Measurements from ENCODE around the gene CD6. TPM values are rescaled to one million over a fixed set of nuclear protein-coding genes. Genes with fewer than 3 reads are reported as not detected.

Gene CD6
- total RNA-seq, 1 donor from 2014 or later = not detected

DNA sequence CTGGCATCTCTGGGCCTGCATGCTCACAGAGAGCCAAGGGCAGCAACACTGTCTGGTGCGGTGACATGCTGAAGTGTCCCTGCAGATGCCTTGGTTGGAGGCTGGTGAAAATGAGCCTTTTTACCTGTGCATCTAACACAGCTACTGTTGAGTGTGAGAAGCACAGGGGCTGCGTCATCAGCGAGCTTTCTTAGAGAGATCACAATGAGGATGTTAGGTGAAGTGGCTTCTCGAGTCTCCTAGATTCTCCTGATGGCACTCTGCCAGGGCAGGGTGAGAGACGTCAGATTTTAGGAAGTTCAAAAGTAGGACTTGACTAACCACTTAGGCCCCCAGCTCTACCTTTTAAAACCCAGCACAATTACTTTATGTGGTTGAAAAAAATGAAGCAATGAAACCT lies 15.9 kb upstream of the CD6 start:
- no peak for TF ChIP-seq EZH2 (IDR thresholded peaks at IDR 0.05)
- TF ChIP-seq, protein P1, sequence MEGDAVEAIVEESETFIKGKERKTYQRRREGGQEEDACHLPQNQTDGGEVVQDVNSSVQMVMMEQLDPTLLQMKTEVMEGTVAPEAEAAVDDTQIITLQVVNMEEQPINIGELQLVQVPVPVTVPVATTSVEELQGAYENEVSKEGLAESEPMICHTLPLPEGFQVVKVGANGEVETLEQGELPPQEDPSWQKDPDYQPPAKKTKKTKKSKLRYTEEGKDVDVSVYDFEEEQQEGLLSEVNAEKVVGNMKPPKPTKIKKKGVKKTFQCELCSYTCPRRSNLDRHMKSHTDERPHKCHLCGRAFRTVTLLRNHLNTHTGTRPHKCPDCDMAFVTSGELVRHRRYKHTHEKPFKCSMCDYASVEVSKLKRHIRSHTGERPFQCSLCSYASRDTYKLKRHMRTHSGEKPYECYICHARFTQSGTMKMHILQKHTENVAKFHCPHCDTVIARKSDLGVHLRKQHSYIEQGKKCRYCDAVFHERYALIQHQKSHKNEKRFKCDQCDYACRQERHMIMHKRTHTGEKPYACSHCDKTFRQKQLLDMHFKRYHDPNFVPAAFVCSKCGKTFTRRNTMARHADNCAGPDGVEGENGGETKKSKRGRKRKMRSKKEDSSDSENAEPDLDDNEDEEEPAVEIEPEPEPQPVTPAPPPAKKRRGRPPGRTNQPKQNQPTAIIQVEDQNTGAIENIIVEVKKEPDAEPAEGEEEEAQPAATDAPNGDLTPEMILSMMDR (IDR thresholded peaks at IDR 0.05) = no peak
- no peak for TF ChIP-seq EZH2phosphoT487 (IDR thresholded peaks at IDR 0.05)
- peaks cover 27% of the 10 kb centered on the region for H3K27me3 Mint-ChIP-seq (ENCODE audit: insufficient read depth, low read depth)
- H3K4me1 ChIP-seq = peaks cover 9% of the 10 kb centered on the region
- no peaks in the 10 kb centered on the region for H4K20me1 ChIP-seq (ENCODE audit: low read depth)
- peaks cover 19% of the 10 kb centered on the region for H3K4me1 Mint-ChIP-seq
- no peaks in the 10 kb centered on the region for H3K36me3 ChIP-seq
- H3K9me3 Mint-ChIP-seq = no peaks in the 10 kb centered on the region
- no peaks in the 10 kb centered on the region for H3K9me3 ChIP-seq (ENCODE audit: low read depth)
- peaks cover 29% of the 10 kb centered on the region for H3K27me3 ChIP-seq
- DNase-seq (ENCODE audit: low spot score) = no peak
- no peak overlapping the region for H3K4me3 Mint-ChIP-seq
- no peak overlapping the region for H3K27ac ChIP-seq
- peaks cover 9% of the 10 kb centered on the region for H3F3A ChIP-seq (ENCODE audit: low read depth)
- H3K4me2 ChIP-seq = no peak overlapping the region
- no peak overlapping the region for H3K27ac Mint-ChIP-seq
- H3K9ac ChIP-seq = no peak overlapping the region
- no peak overlapping the region for H3K4me3 ChIP-seq
- no peak overlapping the region for H2AFZ ChIP-seq (replicated peaks)
- no peaks in the 10 kb centered on the region for H3K79me2 ChIP-seq (ENCODE audit: low read depth)
- H3K36me3 Mint-ChIP-seq = no peaks in the 10 kb centered on the region

DNA sequence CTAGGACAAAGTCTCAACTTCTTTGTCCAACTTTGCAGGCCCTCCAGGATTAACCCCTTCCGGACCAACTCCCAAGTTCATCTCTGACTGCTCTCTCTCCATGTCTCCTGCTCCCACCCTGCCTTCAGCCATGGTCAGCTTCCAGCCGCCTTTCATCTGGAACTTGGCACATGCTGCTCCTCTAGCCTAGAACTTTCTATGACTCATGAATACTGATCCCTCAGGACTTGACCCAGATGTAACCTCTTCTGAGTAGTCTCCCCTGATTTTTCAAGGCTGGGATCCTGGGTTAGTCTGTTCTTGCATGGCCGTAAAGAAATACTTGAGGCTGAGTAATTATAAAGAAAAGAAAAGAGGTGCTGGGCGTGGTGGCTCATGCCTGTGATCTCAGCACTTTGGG lies 14.3 kb upstream of the CD6 start:
- Histone ChIP-seq H3K9ac (no peak overlapping the region), H3K9me3 (ENCODE audit: low read depth) (no peaks in the 10 kb centered on the region), H3K36me3 (no peaks in the 10 kb centered on the region), H2AFZ (replicated peaks) (no peak overlapping the region), H3K4me3 (no peak overlapping the region), H3K4me2 (no peak overlapping the region), H3K27me3 (peaks cover 17% of the 10 kb centered on the region), H3K4me1 (peaks cover 3% of the 10 kb centered on the region), H4K20me1 (ENCODE audit: low read depth) (no peaks in the 10 kb centered on the region), H3K27ac (no peak overlapping the region), H3K79me2 (ENCODE audit: low read depth) (no peaks in the 10 kb centered on the region), H3F3A (ENCODE audit: low read depth) (peaks cover 2% of the 10 kb centered on the region)
- Mint-ChIP-seq H3K4me1 (peaks cover 12% of the 10 kb centered on the region), H3K4me3 (no peak overlapping the region), H3K9me3 (no peaks in the 10 kb centered on the region), H3K36me3 (no peaks in the 10 kb centered on the region), H3K27ac (no peak overlapping the region), H3K27me3 (ENCODE audit: insufficient read depth, low read depth) (peaks cover 17% of the 10 kb centered on the region)
- DNase-seq (ENCODE audit: low spot score) = no peak
- TF ChIP-seq EZH2 (IDR thresholded peaks at IDR 0.05) (no peak), EZH2phosphoT487 (IDR thresholded peaks at IDR 0.05) (no peak)
- TF ChIP-seq, protein P1 (IDR thresholded peaks at IDR 0.05) = no peak

DNA sequence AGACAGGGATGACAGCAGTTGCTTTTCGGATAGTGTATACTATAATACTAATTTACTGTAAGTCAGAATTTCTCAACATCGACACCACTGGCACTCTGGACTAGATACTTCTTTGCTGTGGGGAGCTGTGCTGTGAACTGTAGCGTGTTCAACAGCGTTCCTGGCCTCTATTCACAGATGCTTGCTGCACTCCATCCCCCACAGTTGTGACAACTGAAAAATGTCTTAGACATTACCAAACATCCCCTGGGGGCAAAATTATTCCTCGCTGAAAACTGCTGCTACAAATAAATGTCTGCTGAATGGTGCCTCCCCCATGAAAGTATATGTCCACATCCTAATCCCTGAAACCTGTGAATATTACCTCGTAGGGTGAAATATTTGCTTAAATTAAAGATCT lies 12.0 kb upstream of the CD6 start:
- no peaks in the 10 kb centered on the region for H3K9me3 ChIP-seq (ENCODE audit: low read depth)
- H3K27ac Mint-ChIP-seq = no peak overlapping the region
- H4K20me1 ChIP-seq (ENCODE audit: low read depth) = no peaks in the 10 kb centered on the region
- H3K36me3 Mint-ChIP-seq = no peaks in the 10 kb centered on the region
- H3K79me2 ChIP-seq (ENCODE audit: low read depth) = no peaks in the 10 kb centered on the region
- no peak overlapping the region for H3K4me3 Mint-ChIP-seq
- no peaks in the 10 kb centered on the region for H3K36me3 ChIP-seq
- no peaks in the 10 kb centered on the region for H3K4me1 ChIP-seq
- peaks cover 8% of the 10 kb centered on the region for H3K27me3 ChIP-seq
- H3K27ac ChIP-seq = no peak overlapping the region
- no peak overlapping the region for H3K9ac ChIP-seq
- peaks cover 6% of the 10 kb centered on the region for H3K27me3 Mint-ChIP-seq (ENCODE audit: insufficient read depth, low read depth)
- H2AFZ ChIP-seq (replicated peaks) = no peak overlapping the region
- H3K9me3 Mint-ChIP-seq = no peaks in the 10 kb centered on the region
- H3K4me2 ChIP-seq = no peak overlapping the region
- H3K4me3 ChIP-seq = no peak overlapping the region
- no peaks in the 10 kb centered on the region for H3K4me1 Mint-ChIP-seq
- no peaks in the 10 kb centered on the region for H3F3A ChIP-seq (ENCODE audit: low read depth)
- TF ChIP-seq, protein P1 (IDR thresholded peaks at IDR 0.05) = no peak
- TF ChIP-seq EZH2phosphoT487 (IDR thresholded peaks at IDR 0.05) (no peak), EZH2 (IDR thresholded peaks at IDR 0.05) (no peak)
- DNase-seq (ENCODE audit: low spot score) = no peak
